Muscle layer of colon (tissue), 2 donors: ENCODE data around the gene ORAI2.

Experiments
- H3K27ac ChIP-seq: one replicate; pipeline ENCODE4 v1.7.0; 2013; ENCODE audit warnings: low read depth, mild to moderate bottlenecking, low read length, moderate library complexity
- H3K27me3 ChIP-seq, 2 donors: one replicate each; pipeline ENCODE4 v1.7.0; 2013; ENCODE audit warnings: low read length in 2 of 2, mild to moderate bottlenecking in 2 of 2; ENCODE audit not compliant: insufficient read depth in 2 of 2, control insufficient read depth in 1 of 2
- H3K36me3 ChIP-seq: one replicate; pipeline ENCODE4 v1.7.0; 2013; ENCODE audit warnings: mild to moderate bottlenecking, low read length; ENCODE audit not compliant: insufficient read depth
- H3K4me1 ChIP-seq: one replicate; pipeline ENCODE4 v1.7.0; 2013; ENCODE audit warnings: mild to moderate bottlenecking, low read length; ENCODE audit not compliant: insufficient read depth
- H3K4me3 ChIP-seq, 2 donors: one replicate each; pipeline ENCODE4 v1.7.0; 2013; ENCODE audit warnings: low read length in 2 of 2, low read depth in 1 of 2, mild to moderate bottlenecking in 1 of 2, moderate library complexity in 1 of 2
- H3K9ac ChIP-seq: one replicate; pipeline ENCODE4 v1.7.0; 2013; ENCODE audit warnings: low read length
- H3K9me3 ChIP-seq: one replicate; pipeline ENCODE4 v1.7.0; 2013; ENCODE audit warnings: mild to moderate bottlenecking, low read length
- donor health status: abdominal sarcoma.
- donor health status: Adenocarcinoma of cecum.

Gene ORAI2

GRCh38 chr7:102464577-102465280 is 31.4 kb downstream of the ORAI2 start, which contains the start of the genes ALKBH4 and LRWD1:
ALKBH4 (minus strand) TSS chr7:102464863; CDS start chr7:102464836, 27 bp downstream.
LRWD1 (plus strand) TSS chr7:102464984; CDS start chr7:102465081, 97 bp downstream.
- Histone ChIP-seq H3K36me3 (no peaks in the 10 kb centered on the region), H3K4me1 (peaks cover 16% of the 10 kb centered on the region), H3K9me3 (no peaks in the 10 kb centered on the region), H3K27me3 (no peaks in the 10 kb centered on the region), H3K4me3 (peak within 1 kb of the TSS; percentile 97 to 100), H3K27ac (peak within 1 kb of the TSS; percentile 98), H3K9ac (peak within 1 kb of the TSS; percentile 93)

GRCh38 chr7:102466097-102466496 is 32.7 kb downstream of the ORAI2 start:
- Histone ChIP-seq H3K27me3 (no peaks in the 10 kb centered on the region), H3K4me3 (peak overlapping the region; percentile 97 to 100), H3K9me3 (no peaks in the 10 kb centered on the region), H3K9ac (no peak overlapping the region), H3K4me1 (peaks cover 16% of the 10 kb centered on the region), H3K27ac (no peak overlapping the region), H3K36me3 (peaks cover 4% of the 10 kb centered on the region)

DNA sequence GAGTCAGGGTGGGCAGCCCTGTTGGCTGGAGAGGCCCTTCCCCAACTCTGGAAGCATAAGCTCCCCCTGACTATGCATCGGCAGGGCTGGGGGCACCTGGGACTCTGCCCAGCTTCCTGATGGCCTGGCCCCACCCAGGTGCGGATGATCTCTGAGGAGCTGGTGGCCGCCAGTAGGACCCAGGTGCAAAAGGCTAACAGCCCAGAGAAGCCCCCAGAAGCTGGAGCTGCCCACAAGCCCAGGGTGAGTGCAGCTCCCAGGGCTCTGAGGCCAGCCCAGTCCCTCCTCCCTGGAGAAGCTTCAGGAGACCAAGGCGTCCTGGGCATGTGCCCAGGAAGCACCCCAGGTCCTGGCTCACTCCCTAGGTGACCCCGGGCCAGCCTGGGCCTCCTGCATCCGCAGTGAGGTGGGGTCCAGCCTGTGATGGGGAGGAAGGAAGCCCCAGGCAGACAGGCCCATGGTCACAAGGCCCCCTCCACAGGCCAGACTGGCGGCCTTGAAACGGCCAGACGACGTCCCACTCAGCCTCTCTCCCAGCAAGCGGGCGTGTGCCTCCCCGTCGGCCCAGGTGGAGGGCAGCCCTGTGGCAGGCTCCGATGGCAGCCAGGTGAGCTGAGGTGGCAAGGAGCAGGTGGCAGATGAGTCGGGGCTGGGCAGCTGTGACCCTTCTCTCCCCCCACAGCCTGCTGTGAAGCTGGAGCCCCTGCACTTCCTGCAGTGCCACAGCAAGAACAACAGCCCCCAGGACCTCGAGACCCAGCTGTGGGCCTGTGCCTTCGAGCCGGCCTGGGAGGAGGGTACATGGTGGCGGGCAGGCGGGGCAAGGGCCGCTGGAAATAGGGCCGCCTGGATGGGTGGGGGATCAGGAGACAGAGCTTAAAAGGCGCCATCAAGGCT is 34.5 kb downstream of the ORAI2 start:
- H3K4me3 ChIP-seq, result no peak overlapping the region
- H3K27me3 ChIP-seq, result no peaks in the 10 kb centered on the region
- H3K9me3 ChIP-seq, result no peaks in the 10 kb centered on the region
- no peak overlapping the region for H3K9ac ChIP-seq
- H3K27ac ChIP-seq, result no peak overlapping the region
- H3K36me3 ChIP-seq, result peaks cover 4% of the 10 kb centered on the region
- peaks cover 16% of the 10 kb centered on the region for H3K4me1 ChIP-seq

- Histone ChIP-seq H3K36me3 (peaks cover 4% of the 10 kb centered on the region), H3K9me3 (no peaks in the 10 kb centered on the region), H3K27ac (no peak overlapping the region), H3K27me3 (no peaks in the 10 kb centered on the region), H3K4me3 (no peak overlapping the region), H3K4me1 (peaks cover 11% of the 10 kb centered on the region), H3K9ac (no peak overlapping the region)
These were observed 35.3 kb downstream of the ORAI2 start for GRCh38 chr7:102468478-102469350.

- Histone ChIP-seq H3K27ac (no peak overlapping the region), H3K4me3 (no peak overlapping the region), H3K36me3 (peaks cover 4% of the 10 kb centered on the region), H3K4me1 (peaks cover 7% of the 10 kb centered on the region), H3K27me3 (no peaks in the 10 kb centered on the region), H3K9me3 (no peaks in the 10 kb centered on the region), H3K9ac (no peak overlapping the region)
These were observed 36.1 kb downstream of the ORAI2 start for GRCh38 chr7:102469351-102469971.

- Histone ChIP-seq H3K9ac (no peak overlapping the region), H3K27ac (no peak overlapping the region), H3K9me3 (no peaks in the 10 kb centered on the region), H3K36me3 (peaks cover 4% of the 10 kb centered on the region), H3K27me3 (no peaks in the 10 kb centered on the region), H3K4me1 (peaks cover 7% of the 10 kb centered on the region), H3K4me3 (no peak overlapping the region)
These were observed 36.8 kb downstream of the ORAI2 start for GRCh38 chr7:102469972-102470825.

GRCh38 chr7:102471791-102472125 is 38.4 kb downstream of the ORAI2 start:
- Histone ChIP-seq H3K27ac (no peak overlapping the region), H3K9me3 (no peaks in the 10 kb centered on the region), H3K4me1 (no peaks in the 10 kb centered on the region), H3K9ac (no peak overlapping the region), H3K4me3 (no peak overlapping the region), H3K27me3 (no peaks in the 10 kb centered on the region), H3K36me3 (peaks cover 4% of the 10 kb centered on the region)

DNA sequence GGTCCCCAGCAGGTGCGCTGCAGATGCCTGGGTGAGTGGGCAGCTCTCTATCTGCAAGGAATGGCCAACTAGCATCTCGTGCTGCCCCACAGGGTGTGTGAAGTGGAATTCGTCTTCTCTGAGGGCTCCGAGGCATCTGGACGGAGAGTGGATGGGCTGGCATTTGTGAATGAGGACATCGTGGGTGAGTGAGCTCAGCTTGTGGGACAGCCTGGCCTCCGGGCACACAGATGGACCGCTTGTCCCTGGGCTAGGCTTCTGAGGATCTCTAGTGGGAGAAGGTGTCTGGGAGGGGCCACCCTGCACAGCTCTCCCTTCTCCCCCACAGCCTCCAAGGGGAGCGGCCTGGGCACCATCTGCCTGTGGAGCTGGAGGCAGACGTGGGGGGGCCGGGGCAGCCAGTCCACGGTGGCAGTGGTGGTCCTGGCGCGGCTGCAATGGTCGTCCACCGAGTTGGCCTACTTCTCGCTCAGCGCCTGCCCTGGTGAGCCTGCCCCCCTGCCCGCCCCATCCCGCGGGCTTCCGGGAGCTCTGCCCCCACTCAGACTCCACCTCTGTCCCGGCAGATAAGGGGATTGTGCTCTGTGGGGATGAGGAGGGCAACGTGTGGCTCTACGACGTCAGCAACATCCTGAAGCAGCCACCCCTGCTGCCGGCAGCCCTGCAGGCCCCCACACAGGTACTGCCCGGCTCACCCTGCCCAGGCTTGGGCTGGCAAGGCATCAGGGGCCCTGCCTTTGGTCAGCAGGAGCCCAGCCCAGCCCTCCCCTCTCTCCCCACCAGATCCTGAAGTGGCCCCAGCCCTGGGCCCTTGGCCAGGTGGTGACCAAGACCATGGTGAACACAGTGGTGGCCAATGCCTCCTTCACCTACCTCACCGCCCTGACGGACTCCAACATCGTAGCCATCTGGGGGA is 39.0 kb downstream of the ORAI2 start:
- no peaks in the 10 kb centered on the region for H3K4me1 ChIP-seq
- no peaks in the 10 kb centered on the region for H3K9me3 ChIP-seq
- H3K27ac ChIP-seq, result no peak overlapping the region
- H3K4me3 ChIP-seq, result no peak overlapping the region
- H3K36me3 ChIP-seq, result peaks cover 4% of the 10 kb centered on the region
- H3K27me3 ChIP-seq, result no peaks in the 10 kb centered on the region
- no peak overlapping the region for H3K9ac ChIP-seq

DNA sequence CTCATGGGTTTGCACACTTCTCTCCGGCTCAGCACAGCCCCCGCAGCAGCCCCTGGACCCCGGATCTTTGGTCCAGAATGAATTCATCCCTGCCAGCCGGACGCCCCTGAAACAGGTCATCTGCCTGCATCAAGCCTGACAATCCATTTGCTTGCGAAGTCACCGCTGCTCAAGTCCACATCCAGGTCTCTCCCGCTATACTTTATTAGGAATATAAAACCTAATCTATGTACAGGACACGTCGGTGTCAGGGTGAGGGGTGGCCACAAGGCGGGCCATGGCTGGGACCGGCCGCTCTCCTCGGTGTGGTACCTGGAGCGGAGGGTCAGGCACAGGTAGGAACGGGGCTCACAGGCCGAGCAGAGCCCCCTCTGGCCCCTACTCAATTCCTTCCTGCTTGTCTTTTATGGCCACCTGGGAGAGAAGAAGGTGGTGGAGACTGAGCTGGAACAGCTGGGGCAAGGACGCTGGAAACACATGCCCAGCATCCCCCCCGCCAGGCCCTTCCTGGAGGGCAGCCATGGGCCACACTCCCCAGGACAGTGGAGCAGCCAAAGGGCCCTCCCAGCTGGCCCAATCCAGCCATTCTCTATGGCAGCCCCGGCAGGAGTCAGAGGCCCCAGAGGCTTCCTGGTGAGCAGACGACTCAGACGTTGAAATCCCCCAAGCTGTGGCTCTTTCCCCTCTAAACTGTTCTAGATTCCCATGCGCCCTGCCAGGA is 40.1 kb downstream of the ORAI2 start:
- no peak overlapping the region for H3K27ac ChIP-seq
- no peaks in the 10 kb centered on the region for H3K4me1 ChIP-seq
- no peaks in the 10 kb centered on the region for H3K9me3 ChIP-seq
- no peak overlapping the region for H3K9ac ChIP-seq
- H3K36me3 ChIP-seq, result peaks cover 4% of the 10 kb centered on the region
- no peaks in the 10 kb centered on the region for H3K27me3 ChIP-seq
- H3K4me3 ChIP-seq, result no peak overlapping the region
